ENCODE measurements around the gene ATF6B.

DNA sequence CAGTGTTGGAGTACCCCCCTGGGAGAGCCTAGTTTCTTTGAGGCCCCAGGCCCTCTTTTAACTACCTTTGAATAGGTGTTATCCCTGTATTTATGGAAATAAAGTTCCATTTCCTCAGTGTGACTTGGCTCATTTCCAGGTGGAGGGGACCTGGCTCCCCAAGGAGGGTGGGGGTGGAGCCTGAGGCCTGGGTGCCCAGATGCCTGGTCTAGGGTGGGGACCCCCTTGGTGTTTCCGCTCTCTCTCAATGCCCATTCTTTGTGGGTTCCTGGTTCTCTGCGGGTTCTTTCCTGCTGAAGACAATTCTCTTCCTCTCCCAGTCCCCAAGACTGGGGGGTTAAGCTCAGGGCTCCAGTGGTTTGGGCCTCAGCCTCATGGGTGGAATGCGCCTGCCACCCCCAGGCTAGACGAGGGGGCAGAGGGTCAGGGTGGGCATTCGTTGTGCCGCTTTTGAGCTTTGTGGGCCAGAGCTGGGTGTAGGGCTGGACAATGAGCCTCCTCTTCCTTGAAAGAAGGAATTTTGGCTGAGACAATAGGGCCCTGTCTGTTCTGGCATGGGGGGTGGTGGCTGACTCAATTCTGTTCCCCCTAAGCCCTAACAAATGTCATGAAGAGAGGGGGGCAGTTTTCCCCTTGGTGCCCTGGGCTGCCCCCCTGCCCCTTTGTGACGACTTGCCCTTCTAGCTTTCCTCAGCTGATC is 35.7 kb upstream of the ATF6B start:
- TF ChIP-seq CTCF (IDR thresholded peaks at IDR 0.05) (no peak), POLR2A (IDR thresholded peaks at IDR 0.05) (no peak)

All from lower leg skin (tissue), 3 donors.